Common myeloid progenitor, CD34-positive (primary cell): ENCODE results near the gene GOSR2. TPM values are rescaled to one million over a fixed set of nuclear protein-coding genes. Genes with fewer than 3 reads are reported as not detected.

Experiments used
- CTCF ChIA-PET: fragments of 350-600 bp; sonication (Branson Sonifier 250); formaldehyde crosslinking; loops from one replicate; lab custom pipeline; 2021; ENCODE audit warnings: antibody characterized with exemption; lab: Charles Lee
- POLR2A ChIA-PET: fragments of 350-600 bp; sonication (Branson Sonifier 250); formaldehyde crosslinking; loops from one replicate; lab custom pipeline; 2021; ENCODE audit warnings: antibody characterized with exemption; lab: Charles Lee
- DNase-seq, 3 donors: peaks; one replicate each; pipeline versions ENCODE4 v3.0.0 to v3.0.0-alpha.2; 2013
- H3K27ac ChIP-seq, 2 experiments: 1 replicate in 1 of 2; 2 replicates in 1 of 2; pipeline ENCODE4 v1.7.0; 2013; ENCODE audit warnings: inconsistent platforms in 2 of 2, low read length in 2 of 2, mild to moderate bottlenecking in 2 of 2, low read depth in 1 of 2, moderate library complexity in 1 of 2; ENCODE audit not compliant: severe bottlenecking in 2 of 2, insufficient read depth in 1 of 2, poor library complexity in 1 of 2
- H3K27me3 ChIP-seq, 5 experiments: replicated peaks in 2 of 5; 1 replicate in 3 of 5; 2 replicates in 2 of 5; pipeline versions ENCODE4 v1.6.1 to v1.7.0; 2013; ENCODE audit warnings: low read length in 4 of 5, mild to moderate bottlenecking in 2 of 5, moderate library complexity in 2 of 5, inconsistent platforms in 1 of 5; ENCODE audit not compliant: insufficient read depth in 5 of 5, control insufficient read depth in 4 of 5
- H3K36me3 ChIP-seq, 4 experiments: 1 replicate in 2 of 4; 2 replicates in 2 of 4; pipeline versions ENCODE4 v1.6.1 to v1.7.0; 2013; ENCODE audit warnings: low read length in 3 of 4, control low read depth in 1 of 4, mild to moderate bottlenecking in 1 of 4; ENCODE audit not compliant: control insufficient read depth in 4 of 4, insufficient read depth in 4 of 4
- H3K4me1 ChIP-seq, 4 experiments: 1 replicate in 3 of 4; 2 replicates in 1 of 4; pipeline versions ENCODE4 v1.6.1 to v1.7.1; 2013; ENCODE audit warnings: low read length in 3 of 4, mild to moderate bottlenecking in 3 of 4, control low read depth in 1 of 4, inconsistent platforms in 1 of 4, moderate library complexity in 1 of 4; ENCODE audit not compliant: control insufficient read depth in 4 of 4, insufficient read depth in 4 of 4; ENCODE audit errors: control extremely low read depth in 1 of 4
- H3K4me3 ChIP-seq, 7 experiments: 1 replicate in 4 of 7; 2 replicates in 3 of 7; pipeline versions ENCODE4 v1.5.1 to v1.7.0; 2013; ENCODE audit warnings: mild to moderate bottlenecking in 7 of 7, low read length in 6 of 7, moderate library complexity in 6 of 7, inconsistent platforms in 2 of 7, low read depth in 2 of 7, control low read depth in 1 of 7; ENCODE audit not compliant: insufficient read depth in 4 of 7, control insufficient read depth in 1 of 7; ENCODE audit errors: extremely low read depth in 1 of 7
- H3K9me3 ChIP-seq, 5 experiments: 1 replicate in 4 of 5; 2 replicates in 1 of 5; pipeline versions ENCODE4 v1.6.1 to v1.7.1; 2013; ENCODE audit warnings: low read length in 4 of 5, mild to moderate bottlenecking in 2 of 5, inconsistent platforms in 1 of 5, low read depth in 1 of 5, moderate library complexity in 1 of 5; ENCODE audit not compliant: control insufficient read depth in 4 of 5, insufficient read depth in 2 of 5; ENCODE audit errors: control extremely low read depth in 1 of 5
- WGBS: methylation state at CpG from one replicate; pipeline ENCODE4 v1.1.5; 2013; ENCODE audit not compliant: insufficient coverage; 5-methylcytosine and 5-hydroxymethylcytosine counted together
- polyA plus RNA-seq: library from polyadenylated mRNA; unstranded; fragments of 120-200 nt; gene quantifications from one replicate; pipeline ENCODE4 v1.2.1, GENCODE V29; 2013

The GOSR2 gene
- 28.3 TPM for polyA plus RNA-seq

DNA sequence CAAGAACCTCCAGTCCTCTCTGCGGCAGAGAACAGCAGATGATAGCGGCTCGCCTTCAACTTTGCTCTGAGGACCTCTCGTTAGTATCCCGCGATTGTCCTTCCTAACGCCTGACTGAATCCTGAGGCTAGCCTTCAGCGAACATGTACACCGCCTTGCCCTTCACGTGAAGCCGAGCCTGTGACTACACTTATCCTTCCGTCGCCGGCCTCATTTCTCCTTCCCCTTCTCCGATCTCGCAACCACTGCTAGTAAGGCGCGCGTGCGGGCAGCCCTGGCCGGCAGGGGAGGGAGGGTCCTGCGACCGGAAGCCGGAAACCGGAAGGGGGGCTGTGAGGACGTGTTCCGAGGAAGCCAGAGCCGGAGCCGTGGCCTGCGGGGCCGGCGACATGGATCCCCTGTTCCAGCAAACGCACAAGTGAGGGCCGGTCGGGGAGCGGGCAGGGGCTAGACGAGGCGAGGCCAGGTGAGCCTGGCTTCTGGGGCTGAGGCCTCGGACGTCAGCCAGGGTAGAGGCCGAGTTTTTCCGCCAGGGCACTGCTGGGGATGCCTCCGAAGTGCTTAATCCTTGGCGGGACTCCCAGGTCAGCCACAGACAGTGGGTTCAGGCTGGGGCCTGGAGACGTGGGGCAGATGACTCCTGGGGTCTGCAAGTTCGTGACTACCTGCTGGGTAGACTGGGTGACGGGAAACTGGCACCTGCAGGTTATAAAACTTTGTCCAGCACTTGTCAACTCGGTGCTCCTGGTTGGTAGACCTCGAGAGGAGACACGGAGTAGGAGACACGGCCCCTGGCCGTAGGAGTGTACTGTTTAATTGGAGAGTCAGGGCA, at the start of gene GOSR2:
Gene GOSR2, plus strand, starts transcription at position 357 of the 832 bp plus-strand sequence. Its CDS starts 33 bp downstream, at position 390.
- Histone ChIP-seq H3K9me3 (no peaks in the 10 kb centered on the region), H3K4me3 (peak within 1 kb of the TSS; percentile 81 to 99 (median 94)), H3K4me1 (peaks cover 0 to 21% (median 14%) of the 10 kb centered on the region in 4 experiments), H3K27me3 (no peaks in the 10 kb centered on the region), H3K36me3 (peaks cover 0 to 8% (median under 1%) of the 10 kb centered on the region in 4 experiments), H3K27ac (peak within 1 kb of the TSS; percentile 94 to 98)
- ChIA-PET POLR2A (no interaction called here), CTCF (no interaction called here)
- 0% methylated on average over 33 of the region's 52 CpGs for WGBS
- DNase-seq, result peak; percentile 92 to 93 (median 92)

DNA sequence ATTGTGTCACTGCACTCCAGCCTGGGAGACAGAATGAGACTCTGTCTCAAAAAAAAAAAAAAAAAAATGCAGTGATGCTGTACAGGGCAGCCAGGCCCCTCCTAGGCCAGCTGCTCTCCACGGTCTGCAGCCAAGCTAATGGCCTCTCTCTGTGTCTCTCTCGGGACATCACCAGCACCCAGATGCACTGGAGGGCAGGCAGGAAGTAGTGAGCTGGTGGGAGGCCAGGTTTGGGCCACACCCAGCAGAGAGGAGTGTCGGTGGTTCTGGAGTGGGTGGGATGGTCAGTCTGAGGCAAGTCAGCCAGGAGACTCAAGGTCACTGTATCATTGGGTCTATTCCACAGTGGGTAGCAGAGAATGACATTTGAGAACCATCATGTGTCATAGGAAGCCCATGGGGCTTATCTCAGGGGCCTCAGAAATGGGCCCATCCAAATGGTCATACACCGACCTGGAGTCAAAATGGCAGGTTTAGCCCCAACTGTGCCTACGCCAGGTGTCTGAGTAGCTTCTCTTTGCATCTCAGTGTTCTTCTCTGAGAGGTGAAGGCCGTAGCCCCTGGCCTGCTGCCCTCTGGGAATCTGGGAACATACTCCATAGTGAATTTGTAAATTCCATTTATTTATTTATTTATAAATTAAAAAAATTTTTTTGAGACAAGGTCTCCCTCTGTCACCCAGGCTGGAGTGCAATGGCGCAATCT, 48.9 kb upstream of the GOSR2 start:
- Histone ChIP-seq H3K9me3 (no peaks in the 10 kb centered on the region), H3K27ac (no peak overlapping the region), H3K4me3 (no peak overlapping the region), H3K36me3 (no peaks in the 10 kb centered on the region), H3K4me1 (peaks cover 0 to 39% (median 6%) of the 10 kb centered on the region in 4 experiments), H3K27me3 (no peaks in the 10 kb centered on the region)
- WGBS, result 93% methylated on average over 6 of the region's 7 CpGs
- POLR2A ChIA-PET, result interaction anchor here (0.6 kb wide), 1 partner anchor 38 kb away, joined by 3 read pairs; no protein-coding TSS in a partner anchor
- DNase-seq, result no peak
- CTCF ChIA-PET, result no interaction called here

- H3K36me3 ChIP-seq, result no peaks in the 10 kb centered on the region
- no peaks in the 10 kb centered on the region for H3K9me3 ChIP-seq
- DNase-seq, result no peak
- 94% methylated on average over 15 of the region's 16 CpGs for WGBS
- POLR2A ChIA-PET, result no interaction called here
- no peak overlapping the region for H3K27ac ChIP-seq
- H3K4me3 ChIP-seq, result no peak overlapping the region
- H3K4me1 ChIP-seq, result peaks cover 0 to 39% (median 6%) of the 10 kb centered on the region in 4 experiments
- CTCF ChIA-PET, result no interaction called here
- no peaks in the 10 kb centered on the region for H3K27me3 ChIP-seq
Observed at GRCh38 chr17:46874906-46875305, 48.1 kb upstream of the GOSR2 start.

DNA sequence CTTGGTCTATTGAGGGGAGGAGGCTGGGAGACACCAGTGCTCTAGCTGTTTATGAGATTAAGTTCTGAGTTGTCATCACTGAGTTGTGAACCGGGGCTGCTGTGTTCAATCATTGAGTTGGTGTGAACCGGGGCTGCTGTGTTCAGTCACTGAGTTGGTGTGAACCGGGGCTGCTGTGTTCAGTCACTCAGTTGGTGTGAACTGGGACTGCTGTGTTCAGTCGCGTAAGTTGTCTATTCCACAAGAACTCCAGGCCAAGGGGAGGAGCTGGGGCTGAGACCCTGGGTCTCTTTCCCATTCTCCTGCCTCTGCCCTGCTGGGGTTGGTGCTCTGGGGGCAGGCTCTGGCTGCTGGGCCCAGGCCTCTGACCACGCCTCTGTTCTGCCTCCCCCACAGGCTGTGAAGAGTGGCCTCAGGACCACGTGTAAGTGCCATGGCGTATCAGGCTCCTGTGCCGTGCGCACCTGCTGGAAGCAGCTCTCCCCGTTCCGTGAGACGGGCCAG, 47.1 kb upstream of the GOSR2 start:
- Histone ChIP-seq H3K9me3 (no peaks in the 10 kb centered on the region), H3K36me3 (no peaks in the 10 kb centered on the region), H3K27ac (no peak overlapping the region), H3K4me1 (peaks cover 0 to 39% (median 6%) of the 10 kb centered on the region in 4 experiments), H3K27me3 (no peaks in the 10 kb centered on the region), H3K4me3 (no peak overlapping the region)
- 97% methylated on average over 12 of the region's 13 CpGs for WGBS
- ChIA-PET POLR2A (no interaction called here), CTCF (no interaction called here)
- DNase-seq, result peak in 1 of 3 donors; percentile 23

DNA sequence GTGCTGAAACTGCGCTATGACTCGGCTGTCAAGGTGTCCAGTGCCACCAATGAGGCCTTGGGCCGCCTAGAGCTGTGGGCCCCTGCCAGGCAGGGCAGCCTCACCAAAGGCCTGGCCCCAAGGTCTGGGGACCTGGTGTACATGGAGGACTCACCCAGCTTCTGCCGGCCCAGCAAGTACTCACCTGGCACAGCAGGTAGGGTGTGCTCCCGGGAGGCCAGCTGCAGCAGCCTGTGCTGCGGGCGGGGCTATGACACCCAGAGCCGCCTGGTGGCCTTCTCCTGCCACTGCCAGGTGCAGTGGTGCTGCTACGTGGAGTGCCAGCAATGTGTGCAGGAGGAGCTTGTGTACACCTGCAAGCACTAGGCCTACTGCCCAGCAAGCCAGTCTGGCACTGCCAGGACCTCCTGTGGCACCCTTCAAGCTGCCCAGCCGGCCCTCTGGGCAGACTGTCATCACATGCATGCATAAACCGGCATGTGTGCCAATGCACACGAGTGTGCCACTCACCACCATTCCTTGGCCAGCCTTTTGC, 46.5 kb upstream of the GOSR2 start:
- no peak for DNase-seq
- Histone ChIP-seq H3K4me3 (no peak overlapping the region), H3K36me3 (no peaks in the 10 kb centered on the region), H3K9me3 (no peaks in the 10 kb centered on the region), H3K27me3 (no peaks in the 10 kb centered on the region), H3K4me1 (peaks cover 0 to 39% (median 6%) of the 10 kb centered on the region in 4 experiments), H3K27ac (no peak overlapping the region)
- CTCF ChIA-PET, result no interaction called here
- WGBS, result 98% methylated on average over 9 of the region's 12 CpGs
- POLR2A ChIA-PET, result no interaction called here

- peaks cover 0 to 39% (median 6%) of the 10 kb centered on the region in 4 experiments for H3K4me1 ChIP-seq
- H3K9me3 ChIP-seq, result no peaks in the 10 kb centered on the region
- H3K27me3 ChIP-seq, result no peaks in the 10 kb centered on the region
- no peaks in the 10 kb centered on the region for H3K36me3 ChIP-seq
- no peak overlapping the region for H3K4me3 ChIP-seq
- POLR2A ChIA-PET, result no interaction called here
- CTCF ChIA-PET, result no interaction called here
- DNase-seq, result no peak
- H3K27ac ChIP-seq, result no peak overlapping the region
- WGBS, result 100% methylated on average over 1 of the region's 4 CpGs
Observed at GRCh38 chr17:46876926-46877325, 46.0 kb upstream of the GOSR2 start.
